ENCODE results near the gene ATF3.

ATF3 gene

DNA sequence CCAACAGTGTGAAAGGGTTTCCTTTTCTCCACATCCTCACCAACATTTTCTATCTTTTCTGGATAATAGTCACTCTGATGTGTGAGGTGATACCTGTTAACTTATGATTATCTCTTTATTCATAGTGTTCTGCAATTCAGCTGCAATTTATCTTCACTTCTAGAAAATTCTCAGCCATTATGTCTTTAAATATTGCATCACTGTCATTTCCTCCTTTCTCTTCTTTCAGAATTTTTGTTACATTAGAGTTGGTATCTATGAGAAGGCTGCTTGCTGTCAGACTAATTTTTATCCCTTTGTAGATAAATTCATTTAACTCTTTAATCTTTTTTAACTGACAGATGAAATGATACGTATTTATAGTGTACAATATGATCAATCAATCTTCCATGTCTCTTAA is 30.5 kb upstream of the ATF3 start:
- no peak for DNase-seq (ENCODE audit: low read depth, low spot score)
- no peak overlapping the region for H3K4me3 ChIP-seq (ENCODE audit: low read depth, low read length)
- TF ChIP-seq, protein P1, sequence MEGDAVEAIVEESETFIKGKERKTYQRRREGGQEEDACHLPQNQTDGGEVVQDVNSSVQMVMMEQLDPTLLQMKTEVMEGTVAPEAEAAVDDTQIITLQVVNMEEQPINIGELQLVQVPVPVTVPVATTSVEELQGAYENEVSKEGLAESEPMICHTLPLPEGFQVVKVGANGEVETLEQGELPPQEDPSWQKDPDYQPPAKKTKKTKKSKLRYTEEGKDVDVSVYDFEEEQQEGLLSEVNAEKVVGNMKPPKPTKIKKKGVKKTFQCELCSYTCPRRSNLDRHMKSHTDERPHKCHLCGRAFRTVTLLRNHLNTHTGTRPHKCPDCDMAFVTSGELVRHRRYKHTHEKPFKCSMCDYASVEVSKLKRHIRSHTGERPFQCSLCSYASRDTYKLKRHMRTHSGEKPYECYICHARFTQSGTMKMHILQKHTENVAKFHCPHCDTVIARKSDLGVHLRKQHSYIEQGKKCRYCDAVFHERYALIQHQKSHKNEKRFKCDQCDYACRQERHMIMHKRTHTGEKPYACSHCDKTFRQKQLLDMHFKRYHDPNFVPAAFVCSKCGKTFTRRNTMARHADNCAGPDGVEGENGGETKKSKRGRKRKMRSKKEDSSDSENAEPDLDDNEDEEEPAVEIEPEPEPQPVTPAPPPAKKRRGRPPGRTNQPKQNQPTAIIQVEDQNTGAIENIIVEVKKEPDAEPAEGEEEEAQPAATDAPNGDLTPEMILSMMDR (IDR thresholded peaks at IDR 0.05; ENCODE audit: low read depth, low read length) = no peak
- in situ Hi-C loops (cut with HindIII; ENCODE audit: low sequenced_read_pairs) = no loop called here

DNA sequence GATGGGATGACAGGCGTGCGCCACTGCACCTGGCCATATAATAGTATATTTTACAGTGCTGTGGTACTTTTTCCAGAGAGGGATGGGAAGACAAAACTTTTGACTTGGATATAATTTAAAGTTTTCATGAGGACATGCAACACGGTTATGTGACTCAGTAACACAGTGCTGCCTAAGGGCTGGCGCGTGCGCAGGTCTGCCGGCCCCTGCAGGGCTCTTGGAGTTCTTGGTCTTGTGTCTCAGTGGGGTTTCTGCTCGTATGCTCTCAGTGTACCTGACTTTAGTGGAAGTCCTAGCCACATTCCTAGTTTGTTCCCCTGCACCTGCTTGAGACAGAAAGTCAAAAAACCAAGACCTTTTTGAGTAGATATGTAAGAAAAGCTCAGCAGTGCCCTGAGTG is 27.5 kb upstream of the ATF3 start:
- DNase-seq (ENCODE audit: low read depth, low spot score) = no peak
- in situ Hi-C loops (cut with HindIII; ENCODE audit: low sequenced_read_pairs) = no loop called here
- TF ChIP-seq, protein P1 (IDR thresholded peaks at IDR 0.05; ENCODE audit: low read depth, low read length) = no peak
- no peak overlapping the region for H3K4me3 ChIP-seq (ENCODE audit: low read depth, low read length)

DNA sequence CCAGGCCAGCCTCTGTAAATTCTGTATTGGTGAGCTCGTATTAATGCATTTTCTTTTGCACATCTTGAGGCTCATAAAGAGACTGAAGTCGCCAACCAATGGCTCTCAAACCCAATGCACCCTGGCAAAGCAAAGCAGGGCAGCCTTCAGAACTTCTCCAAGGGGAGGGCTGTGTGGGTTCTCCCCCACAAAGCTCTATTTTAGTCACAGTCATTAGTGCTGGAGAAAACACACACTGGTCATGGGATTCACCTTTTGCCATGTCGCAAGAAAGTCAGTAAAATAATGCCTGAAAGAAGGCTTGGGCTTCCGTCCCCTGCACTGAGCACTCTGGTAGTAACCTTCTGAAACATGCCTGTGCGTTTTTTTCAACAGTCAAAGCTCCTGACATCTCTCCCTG is 26.3 kb upstream of the ATF3 start:
- TF ChIP-seq, protein P1 (IDR thresholded peaks at IDR 0.05; ENCODE audit: low read depth, low read length) = no peak
- in situ Hi-C loops (cut with HindIII; ENCODE audit: low sequenced_read_pairs) = no loop called here
- DNase-seq (ENCODE audit: low read depth, low spot score) = no peak
- H3K4me3 ChIP-seq (ENCODE audit: low read depth, low read length) = no peak overlapping the region

DNA sequence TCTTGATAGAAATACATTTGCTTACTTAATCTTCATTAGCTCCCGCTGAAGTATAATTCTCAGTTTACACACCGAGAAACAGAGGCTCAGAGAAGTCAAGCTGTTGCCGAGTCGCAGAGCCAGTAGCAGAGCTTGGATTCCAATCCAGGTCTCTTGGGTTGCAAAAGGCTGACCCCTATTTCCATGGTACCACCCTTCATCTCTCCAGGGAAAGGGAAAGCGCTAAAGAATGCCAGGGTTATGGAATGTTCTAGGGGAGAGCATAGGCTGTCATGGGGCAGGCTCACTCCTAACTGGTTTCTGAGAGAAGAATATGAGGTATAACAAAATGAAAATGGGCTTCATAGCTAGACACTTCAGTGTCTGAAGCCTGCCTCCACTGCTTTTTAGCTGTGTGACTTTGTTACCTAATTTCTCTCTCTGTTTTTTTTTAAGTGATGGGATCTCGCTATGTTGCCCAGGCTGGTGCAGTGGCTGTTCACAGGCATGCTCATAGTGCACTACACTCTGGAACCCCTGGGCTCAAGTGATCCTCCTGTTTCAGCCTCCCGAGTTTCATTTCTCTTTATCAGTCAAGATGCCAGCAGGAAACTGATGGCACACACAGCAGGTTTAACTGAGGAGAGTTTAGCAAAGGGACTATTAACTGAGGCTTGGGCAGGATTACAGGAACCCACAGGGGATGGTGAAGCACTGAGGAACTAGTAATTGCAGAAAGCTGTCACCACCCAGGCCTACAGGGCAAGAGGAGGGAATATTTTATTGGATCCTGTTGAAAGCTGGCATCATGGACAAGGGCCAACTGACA is 25.5 kb upstream of the ATF3 start:
- in situ Hi-C loops (cut with HindIII; ENCODE audit: low sequenced_read_pairs) = no loop called here
- TF ChIP-seq, protein P1 (IDR thresholded peaks at IDR 0.05; ENCODE audit: low read depth, low read length) = no peak
- no peak overlapping the region for H3K4me3 ChIP-seq (ENCODE audit: low read depth, low read length)
- DNase-seq (ENCODE audit: low read depth, low spot score) = no peak

DNA sequence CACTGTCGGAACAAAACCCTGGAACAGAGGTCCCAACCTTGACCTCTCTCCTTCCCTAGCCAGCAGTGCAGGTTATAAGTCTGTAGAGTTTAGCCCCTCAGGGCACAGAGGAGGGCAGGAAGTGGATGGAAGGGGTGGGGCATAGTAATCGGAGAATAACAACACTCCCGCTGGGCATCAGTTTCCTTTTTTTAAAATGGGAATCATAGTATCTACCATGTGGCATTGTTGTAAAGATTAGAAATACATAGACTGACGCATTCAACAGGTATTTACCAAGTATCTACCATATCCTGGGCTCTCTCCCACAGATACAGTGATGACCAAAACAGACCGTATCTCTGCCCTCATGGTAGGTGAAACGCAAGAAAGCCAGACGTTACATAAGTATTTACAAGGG is 24.9 kb upstream of the ATF3 start:
- TF ChIP-seq, protein P1 (IDR thresholded peaks at IDR 0.05; ENCODE audit: low read depth, low read length) = no peak

DNA sequence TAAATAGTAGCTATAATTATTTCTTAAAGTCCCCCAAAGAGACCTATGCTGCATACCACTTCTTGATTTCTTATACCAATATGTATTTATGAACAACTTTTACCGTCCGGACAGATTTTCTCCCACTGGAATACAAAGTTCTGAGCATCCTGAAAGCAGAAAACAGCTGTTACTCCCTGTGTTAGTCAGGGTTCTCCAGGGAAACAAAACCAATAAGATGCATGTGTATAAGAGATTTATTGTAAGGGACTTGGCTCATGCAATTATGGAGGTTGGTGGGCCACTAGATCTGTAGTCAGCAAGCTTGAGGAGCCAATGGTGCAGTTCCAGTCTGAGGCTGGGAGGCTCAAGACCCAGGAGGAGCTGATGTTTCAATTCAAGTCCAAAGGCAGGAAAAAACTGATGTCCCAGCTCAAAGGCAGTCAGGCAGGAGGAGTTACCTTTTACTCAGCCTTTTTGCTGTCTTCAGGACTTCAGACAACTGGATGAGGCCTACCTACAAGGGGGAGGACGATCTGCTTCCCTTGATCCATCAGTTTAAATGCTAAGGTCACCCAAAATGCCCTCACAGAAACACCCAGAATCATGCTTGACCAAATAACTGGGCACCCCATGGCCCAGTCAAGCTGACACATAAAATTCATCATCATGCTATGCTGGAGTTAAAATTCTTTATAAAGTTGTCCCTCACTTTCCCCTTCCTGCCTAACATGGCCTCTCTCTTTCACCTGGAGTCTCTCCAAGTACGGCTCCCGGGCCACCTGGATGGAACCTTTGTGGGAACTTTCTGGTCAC is 24.3 kb upstream of the ATF3 start:
- in situ Hi-C loops (cut with HindIII; ENCODE audit: low sequenced_read_pairs) = no loop called here
- no peak overlapping the region for H3K4me3 ChIP-seq (ENCODE audit: low read depth, low read length)
- DNase-seq (ENCODE audit: low read depth, low spot score) = no peak
- TF ChIP-seq, protein P1 (IDR thresholded peaks at IDR 0.05; ENCODE audit: low read depth, low read length) = no peak

More for the DNA sequence above, 24.9 kb upstream of the ATF3 start:
- DNase-seq (ENCODE audit: low read depth, low spot score) = no peak
- in situ Hi-C loops (cut with HindIII; ENCODE audit: low sequenced_read_pairs) = no loop called here
- no peak overlapping the region for H3K4me3 ChIP-seq (ENCODE audit: low read depth, low read length)
